RPMI7951 (cell line): ENCODE data around the gene SPTLC2. TPM values are rescaled to one million over a fixed set of nuclear protein-coding genes. Genes with fewer than 3 reads are reported as not detected.
"Not testable (repeated sequence)": the region's sequence is repeated elsewhere in the genome, so short reads cannot be mapped to it uniquely, and the experiment has no call there.

Experiments used
- DNase-seq: peaks from one replicate; pipeline ENCODE4 v3.0.0-alpha.2; 2012; ENCODE audit warnings: low read depth
- total RNA-seq: library from RNA; depleted of rRNA; stranded (reverse); fragments of >200 nt; shearing (Covaris generic); gene quantifications from 2 replicates; pipeline ENCODE4 v1.2.3, GENCODE V29; 2014

SPTLC2 gene
- total RNA-seq, 1 experiment from 2014 or later = 12.0 TPM

DNA sequence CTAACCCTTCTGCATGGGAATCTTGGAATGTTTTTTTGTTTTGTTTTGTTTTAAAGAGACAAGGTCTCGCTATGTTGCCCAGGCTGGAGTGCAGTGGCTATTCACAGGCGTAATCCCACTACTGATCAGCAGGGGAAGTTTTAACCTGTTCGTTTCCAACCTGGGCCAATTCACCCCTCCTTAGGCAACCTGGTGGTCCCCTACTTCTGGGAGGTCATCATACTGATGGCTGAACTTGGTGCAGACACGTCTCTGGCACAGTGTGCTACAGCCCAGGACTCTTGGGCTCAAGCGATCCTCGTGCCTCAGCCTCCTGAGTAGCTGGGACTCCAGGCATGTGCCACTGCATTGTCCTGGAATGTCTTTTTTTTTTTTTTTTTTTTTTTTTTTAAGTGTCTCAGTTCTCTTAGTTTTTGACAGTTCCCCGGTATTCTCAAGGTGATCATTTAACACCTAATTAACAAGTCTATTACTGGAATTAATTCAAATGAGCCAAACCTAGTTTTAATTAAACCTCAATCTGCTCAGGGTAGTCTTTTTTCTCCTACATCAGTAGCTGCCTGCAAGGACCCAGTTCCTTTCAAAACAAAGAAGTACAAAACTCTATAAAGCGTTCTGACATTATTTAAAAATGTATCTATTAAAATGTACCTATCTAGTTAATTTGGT, 68.8 kb downstream of the SPTLC2 start:
- DNase-seq = no peak

DNA sequence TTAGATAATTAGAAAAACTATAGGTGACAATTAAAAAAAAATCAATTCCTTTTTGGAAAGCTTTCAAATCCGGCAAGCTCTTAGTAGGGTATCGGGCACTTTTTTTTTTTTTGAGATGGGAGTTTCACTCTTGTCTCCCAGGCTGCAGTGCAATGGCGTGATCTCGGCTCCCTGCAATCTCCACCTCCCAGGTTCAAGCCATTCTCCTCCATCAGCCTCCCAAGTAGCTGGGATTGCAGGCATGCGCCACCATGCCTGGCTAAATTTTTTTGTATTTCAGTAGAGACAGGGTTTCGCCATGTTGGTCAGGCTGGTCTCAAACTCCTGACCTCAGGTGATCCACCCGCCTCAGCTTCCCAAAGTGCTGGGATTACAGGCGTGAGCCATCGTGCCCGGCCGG, 71.3 kb downstream of the SPTLC2 start:
- not testable (repeated sequence) for DNase-seq

DNA sequence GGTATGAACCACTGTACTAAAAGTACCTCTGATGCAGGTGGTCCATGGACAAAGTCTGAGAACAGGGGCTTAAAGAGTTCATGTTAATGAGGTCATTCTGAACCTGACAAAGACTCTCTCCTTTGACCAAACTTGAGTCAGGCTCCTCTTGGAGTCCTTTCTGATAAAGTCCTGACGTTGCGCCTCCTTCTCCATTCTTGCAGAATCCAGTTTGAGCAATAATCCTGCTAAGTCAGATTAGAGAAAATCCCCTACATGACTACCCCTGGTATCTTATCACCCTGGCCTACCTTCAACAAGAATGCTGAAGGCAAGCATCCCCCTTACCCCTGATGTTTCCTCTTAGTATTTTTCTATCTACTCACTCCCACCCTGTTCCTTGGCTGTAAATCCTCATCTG, 71.9 kb downstream of the SPTLC2 start:
- DNase-seq = no peak

DNA sequence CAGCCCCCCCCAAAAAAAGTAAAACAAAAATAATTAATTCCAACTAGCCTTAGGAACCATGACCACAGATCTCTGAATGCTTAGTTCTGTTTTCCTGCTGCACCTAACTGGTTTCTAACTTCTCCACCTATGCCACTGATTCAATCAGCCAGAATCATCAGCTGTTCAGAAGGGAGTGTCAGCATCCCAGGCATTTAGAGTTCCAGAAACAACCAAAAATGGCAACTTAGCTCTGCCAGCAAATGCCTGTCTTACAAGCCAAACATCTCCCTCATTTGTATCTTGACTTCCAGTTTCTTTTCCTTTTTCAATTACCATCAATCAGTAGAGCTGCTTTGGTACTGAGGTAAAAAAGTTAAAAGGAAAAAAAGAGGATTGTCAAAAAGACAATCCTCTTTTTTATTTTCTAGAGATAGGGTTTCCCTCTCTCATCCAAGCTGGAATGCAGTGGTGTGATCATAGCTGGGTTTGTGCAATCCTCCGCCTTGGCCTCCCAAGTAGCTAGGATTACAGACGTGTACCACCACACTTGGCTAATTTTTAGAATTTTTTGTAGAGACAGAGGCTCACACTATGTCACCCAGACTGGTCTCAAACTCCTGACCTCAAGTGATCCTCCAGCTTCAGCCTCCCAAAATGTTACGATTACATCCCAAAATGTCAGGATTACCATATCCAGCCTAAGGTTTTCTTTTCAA, 72.7 kb downstream of the SPTLC2 start:
- DNase-seq = no peak

DNA sequence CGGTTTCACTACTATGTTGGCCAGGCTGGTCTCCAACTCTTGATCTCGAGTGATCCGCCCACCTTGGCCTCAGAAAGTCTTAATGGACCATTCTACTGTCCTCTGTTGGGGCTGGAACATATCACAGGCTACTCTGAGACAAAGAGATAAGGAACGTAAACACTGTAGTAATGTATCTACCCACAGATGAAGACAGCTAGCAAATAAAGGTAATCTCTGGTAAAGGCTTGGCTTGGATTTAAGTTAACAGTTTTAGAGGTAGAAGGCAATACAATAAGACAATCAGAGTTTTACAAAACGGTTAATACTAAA, 73.2 kb downstream of the SPTLC2 start:
- no peak for DNase-seq

DNA sequence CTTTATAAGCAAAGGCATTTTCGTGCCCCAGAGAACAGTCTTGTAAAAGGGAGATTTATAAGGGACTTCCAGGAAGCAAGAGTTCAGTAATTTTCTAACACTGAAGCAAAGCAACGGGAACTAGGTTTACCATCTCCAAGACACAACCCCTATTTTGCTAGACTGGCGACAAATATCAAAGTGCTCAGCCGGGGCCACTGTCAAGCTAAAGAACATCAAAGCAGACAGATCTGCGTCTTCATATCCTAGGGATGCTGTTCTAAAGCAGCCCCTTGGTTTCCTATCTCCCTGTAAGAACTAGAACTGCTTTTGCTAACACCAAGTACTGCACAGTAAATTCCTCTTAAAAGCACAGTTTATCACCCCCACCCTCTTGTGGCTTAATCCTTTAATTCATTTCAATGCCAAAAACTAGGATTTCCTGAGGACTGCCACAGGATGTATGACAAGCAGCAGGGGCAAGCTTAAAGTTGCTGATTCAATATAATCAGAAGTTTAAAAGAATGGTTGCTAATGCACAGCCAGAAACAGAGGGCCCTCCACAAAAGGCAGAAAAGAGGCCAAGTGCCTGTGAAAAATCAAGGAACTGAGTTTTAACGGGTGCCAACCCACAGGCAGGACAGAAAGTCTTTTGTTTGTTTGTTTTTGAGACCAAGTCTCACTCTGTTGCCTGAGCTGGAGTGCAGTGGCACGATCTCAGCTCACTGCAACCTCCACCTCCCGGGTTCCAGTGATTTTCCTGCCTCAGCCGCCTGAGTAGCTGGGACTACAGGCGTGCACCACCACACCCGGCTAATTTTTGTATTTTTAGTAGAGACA, 73.8 kb downstream of the SPTLC2 start:
- DNase-seq = no peak

DNA sequence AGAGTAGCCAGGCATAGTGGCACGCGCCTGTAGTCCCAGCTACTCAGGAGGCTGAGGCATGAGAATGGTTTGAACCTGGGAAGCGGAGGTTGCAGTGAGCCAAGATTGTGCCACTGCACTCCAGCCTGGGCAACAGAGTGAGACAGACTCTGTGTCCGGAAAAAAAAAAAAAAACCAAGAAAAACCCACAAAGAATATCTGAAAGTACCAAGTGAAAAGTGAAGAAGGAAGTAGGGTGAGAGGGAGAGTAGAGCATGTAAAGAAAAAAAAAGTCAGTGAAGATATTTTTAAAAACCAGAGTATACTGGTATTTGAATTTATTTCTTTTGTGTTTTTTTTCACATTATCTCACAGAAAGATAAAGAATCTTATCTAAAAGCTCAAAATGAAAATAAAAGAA, 74.5 kb downstream of the SPTLC2 start:
- DNase-seq = no peak

DNA sequence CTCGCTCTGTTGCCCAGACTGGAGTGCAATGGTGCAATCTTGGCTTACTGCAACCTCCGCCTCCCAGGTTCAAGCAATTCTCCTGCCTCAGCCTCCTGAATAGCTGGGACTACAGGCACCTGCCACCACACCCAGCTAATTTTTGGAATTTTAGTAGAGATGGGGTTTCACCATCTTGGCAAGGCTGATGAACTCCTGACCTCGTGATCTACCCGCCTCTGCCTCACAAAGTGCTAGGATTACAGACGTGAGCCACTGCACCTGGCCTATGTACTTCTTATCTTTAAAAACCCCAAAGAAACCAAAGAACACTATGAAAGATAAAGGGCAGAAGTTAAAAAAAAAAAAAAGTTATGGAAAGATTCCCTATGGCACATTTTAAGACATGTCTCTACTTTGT, 79.5 kb downstream of the SPTLC2 start:
- not testable (repeated sequence) for DNase-seq

DNA sequence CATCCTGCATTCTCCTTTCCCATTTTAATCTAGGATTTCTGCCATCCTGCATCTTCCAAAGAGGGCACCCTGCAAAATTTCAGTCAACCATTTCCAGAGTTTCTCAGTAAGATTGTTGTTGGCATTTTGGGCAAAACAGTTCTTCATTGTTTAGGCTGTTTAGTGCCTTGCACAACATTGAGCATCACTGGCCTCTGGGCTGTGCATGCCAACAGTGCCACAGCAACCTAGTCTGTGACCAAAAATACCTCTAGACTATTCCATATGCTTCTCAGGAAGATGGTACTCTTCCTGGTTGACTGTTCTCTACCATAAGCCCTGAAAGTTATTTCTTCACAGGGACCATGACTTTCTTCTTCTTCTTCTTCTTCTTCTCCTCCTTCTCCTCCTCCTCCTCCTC, 85.4 kb downstream of the SPTLC2 start:
- DNase-seq = no peak

DNA sequence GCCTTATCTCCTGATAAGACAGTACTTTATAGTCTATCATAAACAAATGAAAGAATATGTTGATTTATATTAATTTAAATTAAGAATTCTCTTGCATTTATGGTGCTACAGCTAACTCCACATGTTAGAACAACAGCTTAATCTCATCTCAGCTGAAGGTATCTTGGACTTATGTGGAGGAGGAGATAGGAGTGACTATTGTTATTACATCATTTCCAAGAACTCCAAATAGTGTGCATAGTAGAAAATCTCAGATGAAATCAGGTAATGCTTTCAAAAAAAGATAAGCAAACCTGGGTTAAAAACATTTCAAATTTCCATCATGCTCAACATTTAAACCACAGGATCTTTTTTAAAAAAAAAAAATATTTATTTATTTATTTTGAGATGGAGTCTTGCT, 86.5 kb downstream of the SPTLC2 start:
- no peak for DNase-seq

DNA sequence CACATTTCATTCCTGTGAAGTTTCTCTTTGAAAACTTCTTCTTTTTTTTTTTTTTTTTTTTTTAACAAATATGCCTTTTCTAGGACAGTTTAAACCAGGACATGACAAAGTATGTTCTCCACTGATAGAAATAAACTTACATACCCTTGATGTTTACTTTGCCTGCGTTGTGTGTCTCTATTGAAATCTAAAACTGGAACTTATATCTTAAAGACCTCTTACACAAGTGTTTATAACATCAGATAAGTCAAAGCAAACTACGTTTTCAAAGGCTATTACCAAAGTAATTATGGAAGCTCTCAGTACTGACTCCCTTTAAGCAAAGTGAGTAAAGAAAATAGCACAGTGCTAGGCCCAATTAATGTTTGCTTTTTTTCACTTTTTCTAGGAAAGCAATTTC, 87.2 kb downstream of the SPTLC2 start:
- no peak for DNase-seq

DNA sequence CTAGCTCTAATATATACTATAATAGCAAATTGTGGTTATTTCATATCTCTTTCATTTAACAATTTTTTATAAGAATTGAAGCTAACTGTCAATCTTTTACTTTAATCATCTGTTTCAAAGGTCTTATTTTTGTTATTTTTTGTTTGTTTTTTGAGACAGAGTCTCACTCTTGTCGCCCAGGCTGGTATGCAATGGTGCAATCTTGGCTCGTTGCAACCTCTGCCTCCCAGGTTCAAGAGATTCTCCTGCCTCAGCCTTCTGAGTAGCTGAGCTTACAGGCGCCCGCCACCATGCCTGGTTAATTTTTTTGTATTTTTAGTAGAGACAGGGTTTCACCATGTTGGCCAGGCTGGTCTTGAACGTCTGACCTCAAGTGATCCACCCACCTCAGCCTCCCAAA, 87.7 kb downstream of the SPTLC2 start:
- DNase-seq = not testable (repeated sequence)

DNA sequence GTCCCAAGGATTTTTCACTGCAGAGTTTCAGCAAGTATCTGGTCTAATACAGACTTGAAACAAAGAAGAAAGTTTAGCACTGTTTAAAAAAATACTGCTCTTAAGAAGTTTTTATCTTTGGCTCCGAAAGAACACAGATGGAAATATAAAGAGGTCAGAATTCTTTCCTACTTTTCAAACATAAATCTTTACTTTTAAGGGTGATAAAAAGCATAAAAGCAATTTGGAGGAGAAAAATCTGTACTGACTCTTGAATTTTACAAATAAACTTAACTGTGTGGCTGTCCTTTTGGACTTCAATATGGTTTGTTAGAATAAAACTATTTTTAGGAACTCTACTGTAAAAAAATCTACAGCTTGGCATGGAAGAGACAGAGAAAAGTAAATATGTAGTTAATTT, 90.2 kb downstream of the SPTLC2 start:
- no peak for DNase-seq

DNA sequence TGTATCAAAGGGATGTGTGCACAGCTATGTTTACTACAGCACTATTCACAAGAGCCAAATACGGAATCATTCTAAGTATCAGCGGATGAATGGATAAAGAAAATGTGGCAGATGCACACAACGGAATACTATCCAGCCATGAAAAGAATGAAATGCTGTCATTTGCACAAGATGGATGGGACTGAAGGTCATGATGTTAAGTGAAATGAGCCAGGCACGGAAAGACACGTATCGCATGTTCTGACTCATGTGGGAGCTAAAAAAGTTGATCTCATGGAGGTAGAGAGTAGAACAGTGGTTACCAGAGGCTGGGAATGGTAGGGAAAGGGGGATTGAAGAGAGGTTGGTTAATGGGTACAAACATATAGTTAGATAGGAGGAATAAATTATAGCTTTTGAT, 91.9 kb downstream of the SPTLC2 start:
- DNase-seq = no peak

DNA sequence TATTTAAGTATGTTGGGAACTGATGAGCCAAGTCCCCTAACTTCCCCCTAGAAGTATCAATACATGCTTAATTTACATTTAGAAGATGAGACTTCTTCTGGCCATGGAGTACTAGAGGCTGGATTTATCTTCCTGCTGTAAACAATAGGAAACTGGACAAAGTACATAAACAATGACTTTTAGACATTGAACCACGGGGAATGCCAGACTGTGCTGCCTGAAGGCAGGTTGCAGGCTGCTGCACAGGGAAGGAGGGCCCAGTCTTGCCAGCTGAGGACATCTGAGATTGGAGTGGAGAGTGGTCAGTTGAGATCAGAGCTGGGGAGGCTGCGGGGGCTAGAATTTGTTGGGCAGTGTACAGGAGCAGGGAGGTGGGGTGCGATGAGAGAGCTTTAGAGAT, 93.3 kb downstream of the SPTLC2 start:
- no peak for DNase-seq

DNA sequence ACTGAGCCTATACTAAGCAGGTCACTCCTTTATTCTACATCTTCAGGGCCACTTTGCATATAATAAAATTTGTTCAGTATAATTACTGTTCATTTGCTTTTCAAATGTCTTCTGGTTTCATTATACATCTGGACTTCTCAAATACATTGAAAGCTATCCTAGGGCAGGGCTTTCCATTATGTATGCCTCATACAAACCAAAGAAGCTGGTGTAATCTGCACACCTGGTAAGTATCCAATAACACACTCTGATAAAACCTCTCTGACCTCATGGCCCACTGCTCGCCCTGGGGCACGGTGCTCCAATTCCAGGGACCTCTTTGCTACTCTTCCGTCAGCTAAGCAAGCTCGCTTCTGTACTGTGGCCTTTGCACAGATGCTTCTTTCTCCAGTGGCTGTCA, 95.9 kb downstream of the SPTLC2 start:
- no peak for DNase-seq

DNA sequence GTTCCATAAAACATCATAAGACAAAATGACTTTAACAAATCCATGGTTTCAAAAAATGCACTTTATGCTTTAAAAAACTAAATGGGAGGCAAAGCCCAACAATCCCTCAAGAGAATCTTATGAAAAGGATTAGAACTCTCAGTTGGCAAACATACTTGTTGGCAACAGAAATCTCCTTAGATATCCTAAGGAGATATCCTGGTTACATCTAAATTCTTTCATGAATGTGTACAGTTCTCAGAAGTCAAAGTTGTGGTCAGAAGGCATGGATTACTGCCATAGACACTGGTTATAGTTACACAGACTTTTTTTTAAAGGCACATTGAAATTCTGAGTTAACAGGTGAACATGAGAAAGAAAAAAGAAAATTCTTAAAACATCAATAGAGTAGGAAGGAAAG, 100.3 kb downstream of the SPTLC2 start:
- no peak for DNase-seq

DNA sequence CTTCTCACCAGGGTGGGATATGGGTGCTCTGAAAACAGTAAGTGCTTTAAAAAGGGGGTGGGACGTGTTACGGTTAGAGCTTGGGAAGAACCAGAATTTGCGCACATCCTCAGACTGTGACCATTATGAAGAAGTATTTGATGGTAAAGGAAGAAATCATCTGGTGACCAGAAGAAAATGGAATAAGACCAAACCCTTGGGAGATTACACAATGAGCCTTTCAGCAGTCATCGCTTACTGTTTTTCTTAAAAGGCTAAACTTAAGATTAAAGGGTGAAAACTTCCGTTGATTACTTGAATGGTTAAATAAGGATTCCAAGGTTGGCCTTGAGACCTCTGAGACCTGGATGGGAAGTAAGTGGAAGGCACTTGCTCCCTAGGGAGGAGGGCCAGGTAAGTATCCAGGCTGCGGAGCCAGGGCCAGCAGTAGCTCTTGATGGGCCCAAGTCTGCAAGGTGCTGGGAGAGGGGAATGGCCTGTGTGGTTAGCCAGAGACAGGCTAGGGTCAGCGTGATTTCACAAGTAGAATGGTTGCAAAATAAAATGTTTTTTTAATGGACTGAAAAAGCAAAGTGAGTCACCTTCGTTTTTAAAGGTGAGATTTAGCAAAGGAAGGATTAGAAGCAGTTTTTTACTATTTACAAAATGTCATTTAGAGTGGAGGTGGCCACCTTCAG, 104.8 kb downstream of the SPTLC2 start:
- no peak for DNase-seq

DNA sequence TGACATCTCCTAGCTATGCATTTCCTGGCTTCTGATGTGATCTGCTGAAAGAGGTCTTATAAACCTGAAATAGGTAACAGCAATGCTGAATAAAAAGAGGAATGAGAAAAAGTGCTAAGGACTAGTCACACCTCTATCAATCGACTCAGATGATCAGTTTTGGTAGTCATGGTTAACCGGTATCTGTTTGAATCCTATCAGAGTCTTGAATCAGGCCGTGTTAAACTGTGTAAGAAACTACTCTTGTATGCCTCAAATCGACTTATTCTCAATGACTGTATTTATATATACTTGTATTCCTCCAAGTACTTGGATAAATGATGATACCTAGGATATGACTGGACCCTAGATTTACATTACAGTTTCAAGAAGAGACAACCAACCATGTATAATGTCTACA, 107.1 kb downstream of the SPTLC2 start:
- DNase-seq = no peak

DNA sequence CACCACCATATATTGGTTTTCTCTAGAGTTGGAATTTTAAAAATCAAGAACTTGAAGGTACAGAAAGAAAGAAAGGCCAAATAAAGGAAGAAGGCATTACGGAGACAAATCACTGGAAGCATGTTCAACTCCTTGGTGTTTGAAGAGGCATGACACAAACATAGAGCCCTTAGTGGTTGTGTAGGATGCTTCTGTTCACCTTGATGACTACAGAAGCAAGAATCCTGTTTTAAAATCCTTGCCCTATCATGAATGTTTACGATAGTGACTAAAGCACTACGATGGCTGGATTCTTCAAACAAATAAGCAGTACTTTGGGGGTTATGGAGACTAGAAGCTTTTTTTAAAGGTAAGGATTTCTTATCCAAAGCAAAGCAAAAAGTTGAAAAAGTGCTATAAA, 107.6 kb downstream of the SPTLC2 start:
- no peak for DNase-seq

DNA sequence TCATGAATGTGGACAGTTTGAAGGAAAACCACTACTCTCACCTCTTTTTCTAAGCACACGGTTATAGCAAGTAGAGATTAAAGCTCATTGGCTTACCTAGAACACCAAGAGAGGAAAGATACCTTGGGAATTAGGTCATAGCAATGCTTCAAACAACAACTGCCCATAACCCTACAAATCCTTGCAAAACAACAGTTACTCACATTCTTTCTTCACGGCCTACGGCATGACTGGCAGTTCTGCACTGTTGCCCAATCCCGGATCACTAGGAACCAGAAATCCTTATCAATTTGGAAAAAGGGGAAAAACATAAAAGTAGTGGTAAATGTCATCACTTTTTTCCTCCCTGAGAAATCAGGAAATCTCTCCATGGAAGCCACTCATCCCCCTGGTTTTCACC, 108.2 kb downstream of the SPTLC2 start:
- no peak for DNase-seq

DNA sequence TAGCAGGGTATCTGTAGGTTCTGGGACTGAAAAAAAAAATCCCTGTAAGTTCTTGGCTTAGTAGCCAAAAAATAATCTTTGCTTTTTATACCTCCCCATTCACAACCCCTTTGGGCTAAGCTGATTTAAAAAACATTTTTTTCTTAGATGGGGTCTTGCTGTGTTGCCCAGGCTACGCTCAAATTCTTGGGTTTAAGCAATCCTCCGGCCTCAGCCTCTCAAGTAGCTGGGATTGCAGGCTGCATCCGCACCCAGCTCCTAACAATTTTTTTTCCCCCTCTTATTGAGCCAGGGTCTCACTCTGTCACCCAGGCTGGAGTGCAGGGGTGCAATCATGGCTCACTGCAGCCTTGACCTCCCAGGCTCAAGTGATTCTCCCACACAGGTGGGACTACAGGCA, 108.7 kb downstream of the SPTLC2 start:
- DNase-seq = no peak

DNA sequence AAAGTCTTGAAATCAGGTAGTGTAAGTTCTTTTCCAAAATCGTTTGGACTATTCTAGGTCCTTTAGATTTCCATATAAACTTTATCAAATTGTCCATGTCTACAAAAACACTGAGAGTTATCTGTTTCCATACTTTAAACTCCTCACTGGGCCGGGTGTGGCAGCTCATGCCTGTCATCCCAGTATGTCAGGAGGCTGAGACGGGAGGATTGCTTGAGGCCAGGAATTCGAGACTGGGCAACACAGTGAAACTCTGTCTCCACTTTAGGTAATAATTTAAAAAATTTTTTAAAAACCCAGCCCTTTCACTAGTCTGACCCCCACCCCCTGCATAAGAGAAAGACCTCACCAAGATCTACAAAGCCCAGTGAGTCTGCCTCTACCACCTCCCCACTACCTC, 111.4 kb downstream of the SPTLC2 start:
- DNase-seq = no peak
